Suprapubic skin (tissue), 4 donors: ENCODE measurements around the gene PHOX2B. TPM values are rescaled to one million over a fixed set of nuclear protein-coding genes. Genes with fewer than 3 reads are reported as not detected.
"Not testable (repeated sequence)": the region's sequence is repeated elsewhere in the genome, so short reads cannot be mapped to it uniquely, and the experiment has no call there.

ENCODE experiments used
- DNase-seq, 2 donors: peaks; one replicate each; pipeline ENCODE4 v3.0.0-alpha.2; 2019; ENCODE audit warnings: low spot score in 2 of 2
- H3K27ac ChIP-seq: fragments of 200-600 bp; sonication (generic); one replicate; pipeline ENCODE4 v1.5.1; 2019
- H3K27me3 ChIP-seq: fragments of 200-600 bp; sonication (generic); one replicate; pipeline ENCODE4 v1.5.1; 2019
- H3K36me3 ChIP-seq: fragments of 200-600 bp; sonication (generic); one replicate; pipeline ENCODE4 v1.5.1; 2019
- H3K4me1 ChIP-seq: fragments of 200-600 bp; sonication (generic); one replicate; pipeline ENCODE4 v1.5.1; 2019
- H3K4me3 ChIP-seq: fragments of 200-600 bp; sonication (generic); one replicate; pipeline ENCODE4 v1.5.1; 2019; ENCODE audit warnings: mild to moderate bottlenecking
- H3K9me3 ChIP-seq: fragments of 200-600 bp; sonication (generic); one replicate; pipeline ENCODE4 v1.5.1; 2019
- CTCF ChIP-seq, 2 donors: fragments of 200-600 bp in 1 of 2; fragments of 450-650 bp in 1 of 2; sonication (generic) in 1 of 2; IDR thresholded peaks; one replicate each; pipeline ENCODE4 v1.5.1; 2016 to 2019; ENCODE audit warnings: antibody characterized with exemption in 2 of 2, mild to moderate bottlenecking in 1 of 2, moderate library complexity in 1 of 2
- EP300 ChIP-seq: sonication (generic); formaldehyde crosslinking; IDR thresholded peaks from one replicate; pipeline ENCODE4 v1.6.1; 2017; ENCODE audit warnings: antibody characterized with exemption
- POLR2A ChIP-seq, 2 donors: fragments of 450-650 bp; IDR thresholded peaks; one replicate each; pipeline ENCODE4 v1.6.1; 2017; ENCODE audit warnings: antibody characterized with exemption in 2 of 2, mild to moderate bottlenecking in 2 of 2, moderate library complexity in 2 of 2
- POLR2AphosphoS5 ChIP-seq, 3 donors: sonication (generic); formaldehyde crosslinking; IDR thresholded peaks; one replicate each; pipeline ENCODE4 v1.6.1; 2017; ENCODE audit warnings: antibody characterized with exemption in 3 of 3
- WGBS: methylation state at CpG from one replicate; pipeline ENCODE4 v1.1.5; 2018; 5-methylcytosine and 5-hydroxymethylcytosine counted together
- total RNA-seq, 4 donors: library from RNA; depleted of rRNA; stranded (reverse); fragments of >200 nt; gene quantifications; one replicate each; pipeline ENCODE4 v1.1.0, GENCODE V29; 2016

Gene PHOX2B
- total RNA-seq, 4 donors from 2014 or later: not detected

DNA sequence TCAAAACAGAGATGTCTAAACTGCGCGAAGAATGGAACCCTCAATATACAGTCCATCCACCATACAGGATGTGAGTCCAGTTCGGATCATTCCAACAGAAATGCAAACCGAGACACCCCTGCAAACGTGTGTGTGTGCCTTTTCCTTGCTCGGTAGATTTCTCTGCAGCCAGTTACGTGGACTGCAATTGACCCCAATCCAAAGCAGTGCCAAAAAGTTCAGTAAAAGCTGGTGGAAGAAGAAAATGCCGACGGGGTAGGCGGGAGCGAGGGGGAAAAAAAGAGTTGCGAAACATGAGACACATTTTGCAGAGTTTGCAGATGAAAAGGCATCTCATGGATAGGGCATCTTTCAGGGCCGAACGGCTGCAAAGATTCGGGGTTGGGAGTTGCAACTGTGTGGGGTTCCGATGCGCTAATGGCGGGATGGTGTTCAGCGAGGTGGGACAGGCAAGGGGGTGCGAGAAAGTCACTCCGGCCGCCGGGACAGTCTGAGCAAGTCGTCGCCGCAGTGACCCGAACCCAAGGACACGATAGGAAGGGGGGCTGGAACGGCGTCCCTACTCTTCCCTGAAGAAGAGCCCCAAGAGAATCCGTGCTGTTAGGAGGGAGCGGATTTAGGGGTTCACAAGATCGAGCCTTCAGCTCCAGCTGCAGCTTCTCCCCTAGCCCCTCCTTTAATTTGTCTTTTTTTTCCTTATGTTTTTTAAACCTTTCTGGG lies 3.8 kb downstream of the PHOX2B start:
- 12% methylated on average over 33 of the region's 33 CpGs for WGBS
- Histone ChIP-seq H3K36me3 (no peaks in the 10 kb centered on the region), H3K27me3 (peaks cover 89% of the 10 kb centered on the region), H3K9me3 (no peaks in the 10 kb centered on the region), H3K4me1 (peaks cover 23% of the 10 kb centered on the region), H3K4me3 (no peak overlapping the region), H3K27ac (no peak overlapping the region)
- no peak for DNase-seq
- no peak for TF ChIP-seq CTCF (IDR thresholded peaks at IDR 0.05)
- TF ChIP-seq POLR2A (IDR thresholded peaks at IDR 0.05): no peak

DNA sequence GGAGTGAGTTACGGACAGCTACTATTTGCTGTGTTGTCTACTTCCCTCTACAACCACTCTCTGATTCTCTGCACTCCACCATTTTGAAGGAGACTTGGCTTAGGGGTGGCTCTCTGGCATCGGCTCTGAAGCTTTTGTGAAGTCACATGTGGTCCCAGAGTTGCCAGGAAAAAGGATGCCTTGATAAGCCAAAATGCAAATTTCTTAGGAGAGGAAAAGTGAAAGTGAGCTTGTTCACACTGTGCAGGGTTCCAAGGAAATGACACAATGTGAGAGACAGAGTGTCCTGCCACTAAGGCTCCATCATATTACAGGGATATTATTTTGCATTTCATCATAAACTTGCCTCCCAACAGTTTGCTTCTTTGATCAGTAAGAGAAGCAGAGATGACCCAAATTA lies 7.2 kb downstream of the PHOX2B start:
- 62% methylated on average over 2 of the region's 2 CpGs for WGBS
- Histone ChIP-seq H3K27ac (no peak overlapping the region), H3K4me1 (peaks cover 7% of the 10 kb centered on the region), H3K4me3 (no peak overlapping the region), H3K9me3 (no peaks in the 10 kb centered on the region), H3K36me3 (no peaks in the 10 kb centered on the region), H3K27me3 (peaks cover 80% of the 10 kb centered on the region)
- no peak for DNase-seq
- TF ChIP-seq POLR2AphosphoS5 (IDR thresholded peaks at IDR 0.05): no peak
- TF ChIP-seq EP300: no peak
- no peak for TF ChIP-seq POLR2A (IDR thresholded peaks at IDR 0.05)
- TF ChIP-seq CTCF (IDR thresholded peaks at IDR 0.05): no peak

DNA sequence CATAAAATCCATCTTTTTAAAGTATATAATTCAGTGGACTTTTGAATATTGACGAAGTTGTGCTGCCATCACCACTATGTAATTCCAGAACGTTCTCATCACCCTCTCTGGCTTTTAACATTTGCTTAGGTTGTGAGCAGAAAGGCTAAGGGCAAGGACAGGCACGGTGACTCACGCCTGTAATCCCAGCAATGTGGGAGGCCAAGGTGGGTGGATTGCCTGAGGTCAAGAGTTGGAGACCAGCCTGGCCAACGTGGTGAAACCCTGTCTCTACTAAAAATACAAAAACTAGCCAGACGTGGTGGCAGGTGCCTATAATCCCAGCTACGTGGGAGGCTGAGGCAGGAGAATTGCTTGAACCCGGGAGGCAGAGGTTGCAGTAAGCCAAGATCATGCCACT lies 11.0 kb downstream of the PHOX2B start:
- not testable (repeated sequence) for H3K4me3 ChIP-seq, DNase-seq, H3K4me1 ChIP-seq, H3K9me3 ChIP-seq, H3K27ac ChIP-seq, H3K36me3 ChIP-seq
- WGBS: 73% methylated on average over 8 of the region's 8 CpGs
- H3K27me3 ChIP-seq: peaks cover 58% of the 10 kb centered on the region

DNA sequence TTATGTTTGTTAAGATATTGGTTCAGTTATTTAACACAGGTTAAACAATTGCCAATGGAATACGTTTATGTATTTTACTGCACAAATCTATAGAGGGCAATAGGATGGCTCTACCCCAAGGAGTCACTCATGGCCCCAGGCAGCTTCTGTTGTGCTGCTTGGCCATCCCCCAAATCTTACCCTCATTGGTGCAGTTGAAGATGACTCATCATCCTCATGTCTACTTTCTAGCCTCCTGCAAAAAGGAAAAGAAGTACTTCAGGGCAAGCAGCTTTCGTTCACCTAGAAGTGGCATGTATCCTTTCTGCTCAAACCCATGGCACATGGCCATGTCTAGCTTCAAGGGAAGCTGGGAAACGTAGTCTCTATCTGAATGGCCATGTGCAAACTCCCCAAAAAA lies 14.2 kb downstream of the PHOX2B start:
- Histone ChIP-seq H3K4me3 (no peak overlapping the region), H3K27ac (no peak overlapping the region), H3K9me3 (no peaks in the 10 kb centered on the region), H3K4me1 (no peaks in the 10 kb centered on the region), H3K36me3 (no peaks in the 10 kb centered on the region), H3K27me3 (peaks cover 42% of the 10 kb centered on the region)
- 50% methylated on average over 3 of the region's 3 CpGs for WGBS
- no peak for DNase-seq
- TF ChIP-seq CTCF (IDR thresholded peaks at IDR 0.05) (no peak), POLR2AphosphoS5 (IDR thresholded peaks at IDR 0.05) (no peak), EP300 (no peak), POLR2A (IDR thresholded peaks at IDR 0.05) (no peak)

GRCh38 chr4:41731569-41732126 lies 16.9 kb downstream of the PHOX2B start:
- 42% methylated on average over 12 of the region's 12 CpGs for WGBS
- peaks cover 40% of the 10 kb centered on the region for H3K27me3 ChIP-seq
- TF ChIP-seq CTCF (IDR thresholded peaks at IDR 0.05) (no peak), POLR2AphosphoS5 (IDR thresholded peaks at IDR 0.05) (no peak), EP300 (no peak), POLR2A (IDR thresholded peaks at IDR 0.05) (no peak)

DNA sequence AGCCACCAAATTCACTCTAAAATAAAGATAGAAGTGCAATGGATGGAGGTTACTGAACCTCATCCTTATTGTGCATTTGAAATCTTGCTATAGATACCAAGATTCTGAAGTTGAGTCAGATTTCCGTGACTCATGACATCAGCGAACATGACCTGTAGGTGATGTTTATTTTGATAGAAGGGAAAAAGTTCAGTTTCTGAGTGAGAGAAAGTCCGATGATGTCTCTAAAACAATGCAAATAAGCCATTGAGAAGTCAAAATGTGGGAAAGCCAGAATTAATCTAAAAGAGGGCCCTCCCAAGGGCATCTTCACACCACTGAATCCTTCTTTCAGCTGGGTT lies 20.0 kb downstream of the PHOX2B start:
- no peaks in the 10 kb centered on the region for H3K9me3 ChIP-seq
- H3K4me1 ChIP-seq: no peaks in the 10 kb centered on the region
- no peaks in the 10 kb centered on the region for H3K36me3 ChIP-seq
- peaks cover 36% of the 10 kb centered on the region for H3K27me3 ChIP-seq
- no peak overlapping the region for H3K4me3 ChIP-seq
- TF ChIP-seq POLR2A (IDR thresholded peaks at IDR 0.05) (no peak), POLR2AphosphoS5 (IDR thresholded peaks at IDR 0.05) (no peak), CTCF (IDR thresholded peaks at IDR 0.05) (no peak), EP300 (no peak)
- 89% methylated on average over 3 of the region's 3 CpGs for WGBS
- no peak overlapping the region for H3K27ac ChIP-seq
- no peak for DNase-seq

More at GRCh38 chr4:41731569-41732126, 16.9 kb downstream of the PHOX2B start:
- Histone ChIP-seq H3K4me3 (no peak overlapping the region), H3K27ac (no peak overlapping the region), H3K4me1 (no peaks in the 10 kb centered on the region), H3K36me3 (no peaks in the 10 kb centered on the region), H3K9me3 (no peaks in the 10 kb centered on the region)
- DNase-seq: no peak
